HG03039 (cell line): ENCODE results near the gene PTPRN2.

Source experiments
- ATAC-seq: cut with Tn5 transposase; IDR thresholded peaks from one replicate; pipeline ENCODE4 v1.9.1; 2021; ENCODE audit warnings: mild to moderate bottlenecking, moderate library complexity; ENCODE audit not compliant: unreplicated experiment

The PTPRN2 gene

DNA sequence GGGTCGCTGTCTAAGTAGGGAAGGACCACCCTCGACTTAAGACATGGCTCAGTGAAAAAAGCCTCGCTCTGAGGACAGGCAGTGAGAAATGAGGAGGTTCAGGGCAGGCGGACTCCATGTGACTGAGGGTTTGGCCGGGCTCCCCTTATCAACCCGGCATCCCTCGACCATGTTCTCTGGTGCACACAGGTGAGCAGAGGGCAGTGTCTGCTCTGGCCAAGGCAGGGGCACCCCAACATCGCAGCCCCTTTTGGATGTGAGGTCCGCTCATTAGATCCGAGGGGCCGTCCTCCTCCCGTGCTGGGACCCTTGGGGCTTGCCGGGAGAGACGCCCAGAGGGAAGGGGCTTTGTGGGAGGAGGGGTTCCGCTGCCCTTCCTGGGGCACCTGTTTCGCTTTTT lies 775.7 kb downstream of the PTPRN2 start:
- no peak for ATAC-seq

GRCh38 chr7:157809863-157810851 lies 777.5 kb downstream of the PTPRN2 start:
- no peak for ATAC-seq

- ATAC-seq, result no peak
These were observed 778.3 kb downstream of the PTPRN2 start for GRCh38 chr7:157809154-157809862.

GRCh38 chr7:157808042-157808441 lies 779.6 kb downstream of the PTPRN2 start:
- ATAC-seq, result no peak

DNA sequence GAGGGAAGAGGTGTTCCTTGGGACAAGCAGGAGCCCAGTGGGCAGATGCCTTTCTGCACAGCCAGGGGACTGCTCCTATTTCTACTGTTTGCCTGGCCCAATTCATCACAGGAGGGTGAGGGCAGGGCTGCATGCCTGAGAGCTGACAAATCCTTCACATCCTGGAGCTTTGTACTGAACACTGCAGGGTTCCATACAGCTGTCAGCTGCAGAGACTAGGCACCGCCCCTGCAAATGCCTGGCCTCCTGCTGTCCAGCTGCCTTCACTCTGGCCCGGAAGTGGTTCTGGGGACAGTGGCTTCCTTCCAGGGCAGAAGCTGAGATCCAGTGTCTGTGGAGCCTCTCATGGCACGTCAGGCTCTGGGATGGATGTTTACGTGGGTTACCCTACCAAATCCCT lies 780.1 kb downstream of the PTPRN2 start:
- no peak for ATAC-seq

DNA sequence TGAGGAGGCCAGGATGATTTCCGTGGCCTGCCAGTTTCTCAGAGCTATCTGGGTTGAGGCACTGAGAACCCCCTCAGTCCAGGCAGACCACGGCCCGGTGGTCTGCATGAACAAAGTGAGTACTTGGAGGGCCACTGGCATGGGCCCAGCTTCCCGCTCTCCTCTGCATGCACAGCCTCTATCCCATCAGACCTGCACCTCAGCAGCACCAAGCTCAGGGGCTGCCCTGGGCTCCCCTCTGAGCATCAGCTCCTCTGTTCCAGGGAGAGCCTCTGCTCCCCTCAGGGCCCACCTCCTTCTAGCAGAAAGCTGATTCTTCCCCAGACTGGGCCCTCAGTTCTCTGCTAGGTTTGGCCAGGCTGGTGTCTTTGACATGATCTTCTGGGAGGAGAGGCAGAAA lies 780.9 kb downstream of the PTPRN2 start:
- no peak for ATAC-seq

DNA sequence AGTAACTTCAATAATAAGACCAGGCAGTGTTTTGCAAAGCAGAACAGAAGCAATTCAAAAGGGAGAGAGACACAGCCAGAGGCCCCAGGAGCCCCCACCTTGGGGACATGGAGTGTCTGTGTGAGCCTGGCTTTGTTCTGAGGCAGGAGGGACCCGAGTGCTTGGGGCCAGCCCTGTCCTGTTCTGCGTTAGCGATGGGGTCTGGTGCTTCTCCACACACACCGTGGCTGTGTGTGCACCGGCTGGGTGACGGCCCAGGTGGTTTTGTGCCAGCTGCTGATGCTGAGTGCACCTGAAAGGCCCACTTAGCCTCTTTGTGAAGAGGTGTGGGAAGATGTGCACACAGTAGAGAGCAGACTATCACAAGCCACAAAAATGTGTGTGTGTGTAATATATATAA lies 781.9 kb downstream of the PTPRN2 start:
- ATAC-seq, result no peak

DNA sequence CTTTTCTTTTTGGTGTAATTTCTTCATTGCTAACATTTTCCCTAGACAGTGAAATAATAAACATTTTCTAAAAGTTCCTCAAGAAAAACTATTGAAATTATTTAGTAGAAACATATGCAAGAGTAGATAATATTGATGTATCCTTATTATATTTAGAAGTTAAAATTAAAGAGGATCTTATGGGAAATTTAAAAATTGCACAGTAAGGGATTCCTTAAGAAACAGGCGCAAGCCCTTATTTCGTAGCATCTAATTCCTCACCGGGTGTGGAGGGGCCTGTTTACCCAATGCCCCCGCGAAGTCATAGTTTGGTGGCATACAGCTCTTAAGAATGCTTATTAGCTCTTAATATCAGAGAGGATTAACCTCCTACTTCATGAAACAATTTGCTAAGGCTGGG lies 783.7 kb downstream of the PTPRN2 start:
- no peak for ATAC-seq

DNA sequence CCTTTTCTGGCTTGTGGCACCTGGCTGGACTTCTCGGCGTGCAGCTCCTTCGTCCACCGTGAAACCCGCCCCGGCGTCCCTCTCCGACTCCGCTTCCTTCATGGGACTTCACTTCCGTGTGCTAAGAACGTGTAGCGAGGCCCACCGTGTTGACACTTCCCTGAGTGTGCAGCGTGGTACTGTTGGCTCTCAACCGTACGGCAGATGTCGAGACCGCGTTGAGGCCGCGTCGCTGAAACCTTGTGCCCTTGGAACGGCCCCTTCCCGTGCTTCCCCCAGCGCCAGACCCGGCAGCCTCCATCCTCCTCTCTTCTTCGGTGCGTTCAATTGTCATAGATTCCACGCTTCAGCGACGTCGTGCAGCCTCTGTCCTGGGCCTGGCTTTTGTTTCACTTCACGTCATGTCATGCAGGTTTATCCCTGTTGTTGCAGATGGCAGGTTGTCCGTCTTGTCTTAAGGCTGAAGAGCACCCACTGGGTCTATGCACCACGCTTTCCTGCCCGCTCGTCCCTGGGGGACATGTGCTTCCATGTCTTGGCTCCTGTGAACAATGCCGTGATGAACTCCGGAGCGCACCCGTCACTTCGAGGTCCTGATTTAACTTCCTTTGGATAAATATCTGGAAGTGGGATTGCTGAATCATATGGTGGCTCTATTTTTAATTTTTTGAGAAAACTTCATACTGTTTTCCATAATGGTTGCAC lies 785.5 kb downstream of the PTPRN2 start:
- no peak for ATAC-seq

DNA sequence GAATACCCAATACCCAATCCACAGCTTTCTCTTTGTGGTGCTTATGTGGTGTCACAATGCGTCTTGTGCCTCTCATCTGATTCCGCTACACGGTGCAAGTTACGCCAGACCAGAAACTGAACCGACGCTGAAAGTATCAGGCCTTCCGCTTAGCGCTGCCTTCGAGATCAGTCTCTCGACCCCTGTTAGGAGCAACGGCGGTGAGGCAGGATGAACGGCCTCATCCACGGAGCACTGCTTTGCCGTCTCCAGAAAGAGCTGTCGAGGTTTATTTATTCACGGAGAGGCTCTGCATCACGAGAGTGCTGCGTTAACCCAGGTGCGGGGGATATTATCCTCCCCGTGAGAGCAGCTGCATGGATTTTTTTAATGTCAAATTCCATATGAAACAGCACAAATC lies 786.5 kb downstream of the PTPRN2 start:
- ATAC-seq, result no peak

GRCh38 chr7:157800281-157800680 lies 787.3 kb downstream of the PTPRN2 start:
- ATAC-seq, result no peak

GRCh38 chr7:157799076-157799685 lies 788.4 kb downstream of the PTPRN2 start:
- ATAC-seq, result no peak

DNA sequence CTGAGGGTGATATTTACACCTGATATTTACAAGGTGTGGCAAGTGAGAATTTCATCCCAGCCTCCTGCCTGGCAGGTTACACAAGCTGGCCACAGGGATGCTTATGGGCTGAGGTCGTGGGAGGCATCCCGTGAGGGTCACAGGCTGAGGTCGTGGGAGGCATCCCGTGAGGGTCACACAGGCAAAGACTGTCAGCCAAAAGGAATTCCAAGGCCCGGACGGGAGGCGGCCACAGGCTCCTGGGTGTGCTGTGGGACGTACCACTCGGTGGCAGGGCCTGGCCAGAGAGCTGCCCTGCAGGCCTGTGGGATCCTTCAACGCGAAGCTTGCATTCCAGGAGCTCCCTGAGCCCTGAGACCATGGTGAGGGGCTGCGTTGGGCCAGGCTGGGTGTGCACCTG lies 790.3 kb downstream of the PTPRN2 start:
- no peak for ATAC-seq

DNA sequence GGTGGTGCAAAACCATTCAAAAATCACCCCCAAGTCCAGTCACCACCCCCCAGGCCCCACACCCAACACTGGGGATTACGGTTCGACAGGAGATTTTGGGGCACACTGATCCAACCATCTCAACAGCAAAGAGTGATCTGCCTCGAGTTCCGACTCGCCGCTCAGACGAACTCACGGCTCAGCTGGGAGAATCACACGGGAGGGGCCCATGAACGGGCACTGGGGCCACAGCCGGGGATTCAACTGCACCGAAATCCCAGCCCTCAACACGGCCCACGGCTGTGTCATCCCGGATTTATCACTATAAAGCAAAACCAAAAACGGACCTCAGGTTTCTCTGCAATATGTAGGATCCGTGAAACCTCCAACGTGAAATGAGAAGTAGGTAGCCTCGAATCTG lies 790.8 kb downstream of the PTPRN2 start:
- ATAC-seq, result no peak

DNA sequence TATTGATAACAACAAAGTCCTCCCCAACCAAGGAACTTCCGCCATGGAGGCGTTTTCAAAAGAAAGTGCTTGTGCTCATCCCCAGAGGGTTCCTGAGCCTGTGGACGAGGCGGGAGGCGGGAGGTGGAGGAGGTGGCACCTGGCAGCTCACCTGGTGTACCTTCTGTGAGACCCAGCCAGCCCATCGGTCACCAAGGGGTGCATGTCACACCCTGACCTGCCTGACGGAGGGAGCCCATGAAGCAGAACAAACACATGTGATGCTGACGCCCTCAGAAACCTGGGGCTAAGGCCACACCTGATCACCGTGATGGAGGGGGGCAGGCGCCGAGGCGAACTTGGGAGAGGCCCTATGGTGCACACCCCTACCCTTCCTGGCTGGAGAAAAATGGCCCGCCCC lies 792.0 kb downstream of the PTPRN2 start:
- no peak for ATAC-seq

DNA sequence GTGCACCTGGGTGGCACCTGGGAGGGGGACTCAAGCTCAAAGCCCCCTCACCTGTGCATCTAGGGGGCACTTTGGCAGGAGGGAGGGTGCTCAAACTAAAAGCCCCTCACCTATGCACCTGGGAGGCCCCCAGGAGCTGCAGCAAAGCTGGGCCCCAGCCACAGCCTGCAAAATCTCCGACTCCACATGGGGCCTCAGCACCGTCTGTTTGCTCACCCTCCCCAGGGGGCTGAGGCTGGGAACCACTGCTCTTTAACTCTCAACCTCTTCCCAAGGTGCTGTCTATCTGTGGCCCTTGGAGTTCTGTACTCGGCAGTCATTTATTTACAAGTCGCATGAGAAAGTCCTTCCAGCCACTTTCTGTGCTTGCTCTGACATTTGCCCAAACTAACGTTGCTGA lies 792.4 kb downstream of the PTPRN2 start:
- no peak for ATAC-seq

DNA sequence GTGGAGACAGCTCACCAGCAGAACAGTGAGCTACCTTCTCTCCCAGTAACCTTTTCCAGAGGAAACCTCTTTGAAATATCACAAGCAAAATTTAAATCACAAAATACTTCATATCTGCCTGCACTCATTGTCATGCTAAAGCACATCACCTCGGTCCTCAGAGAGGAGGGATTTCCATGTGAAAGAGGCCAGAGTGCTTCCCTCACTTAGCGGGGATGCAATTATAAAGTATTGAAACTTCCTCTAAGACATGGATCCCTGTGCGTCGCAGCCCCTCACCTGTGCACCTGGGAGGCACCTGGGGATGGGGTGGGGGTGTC lies 792.9 kb downstream of the PTPRN2 start:
- no peak for ATAC-seq

- no peak for ATAC-seq
These were observed 793.5 kb downstream of the PTPRN2 start for GRCh38 chr7:157793973-157794745.

- ATAC-seq, result no peak
These were observed 794.6 kb downstream of the PTPRN2 start for GRCh38 chr7:157793087-157793353.

GRCh38 chr7:157792241-157793086 lies 795.2 kb downstream of the PTPRN2 start:
- ATAC-seq, result no peak
